Fibroblast of lung (primary cell): ENCODE results near the gene JMJD1C. TPM values are rescaled to one million over a fixed set of nuclear protein-coding genes. Genes with fewer than 3 reads are reported as not detected.

Experiments
- DNase-seq, 2 donors: peaks; one replicate each; pipeline versions ENCODE4 v3.0.0 to v3.0.0-alpha.2; 2010; ENCODE audit warnings: low read depth in 2 of 2
- H2AFZ ChIP-seq: 2 replicates; pipeline ENCODE4 v1.5.1; 2012; ENCODE audit warnings: low read length, control low read depth, inconsistent platforms
- H3K27ac ChIP-seq: 2 replicates; pipeline ENCODE4 v1.5.1; 2011; ENCODE audit warnings: low read length, control low read depth; ENCODE audit not compliant: insufficient read depth
- H3K27me3 ChIP-seq: 2 replicates; pipeline ENCODE4 v1.5.1; 2011; ENCODE audit warnings: mild to moderate bottlenecking, low read length; ENCODE audit not compliant: control insufficient read depth, insufficient read depth
- H3K36me3 ChIP-seq: 2 replicates; pipeline ENCODE4 v1.5.1; 2011; ENCODE audit warnings: low read length; ENCODE audit not compliant: control insufficient read depth, insufficient read depth
- H3K4me1 ChIP-seq: 2 replicates; pipeline ENCODE4 v1.5.1; 2011; ENCODE audit warnings: low read length; ENCODE audit not compliant: control insufficient read depth, insufficient read depth; ENCODE audit errors: extremely low read depth
- H3K4me2 ChIP-seq: 2 replicates; pipeline ENCODE4 v1.5.1; 2011; ENCODE audit warnings: low read length, control low read depth; ENCODE audit not compliant: insufficient read depth; ENCODE audit errors: extremely low read depth
- H3K4me3 ChIP-seq, 4 experiments: fragments of 200-600 bp in 1 of 4; sonication (generic) in 1 of 4; replicated peaks in 1 of 4; 2 replicates each; pipeline ENCODE4 v1.5.1; 2011 to 2016; ENCODE audit warnings: low read length in 4 of 4, low read depth in 3 of 4, mild to moderate bottlenecking in 3 of 4, control low read depth in 2 of 4, inconsistent platforms in 1 of 4, mixed read lengths in 1 of 4; ENCODE audit not compliant: insufficient read depth in 1 of 4; ENCODE audit errors: control extremely low read depth in 1 of 4
- H3K79me2 ChIP-seq: 2 replicates; pipeline ENCODE4 v1.5.1; 2012; ENCODE audit warnings: mild to moderate bottlenecking, low read length, inconsistent platforms; ENCODE audit not compliant: control insufficient read depth, insufficient read depth
- H3K9ac ChIP-seq: 2 replicates; pipeline ENCODE4 v1.5.1; 2011; ENCODE audit warnings: mild to moderate bottlenecking, low read length, control low read depth; ENCODE audit not compliant: insufficient read depth
- H3K9me3 ChIP-seq: 2 replicates; pipeline ENCODE4 v1.5.1; 2012; ENCODE audit warnings: low read depth, low read length; ENCODE audit not compliant: control insufficient read depth, insufficient read depth
- H4K20me1 ChIP-seq: 2 replicates; pipeline ENCODE4 v1.5.1; 2011; ENCODE audit warnings: low read length; ENCODE audit not compliant: control insufficient read depth, insufficient read depth; ENCODE audit errors: extremely low read depth
- CTCF ChIP-seq, 2 donors: IDR thresholded peaks in 1 of 2; conservative IDR thresholded peaks in 1 of 2; 1 replicate in 1 of 2; 2 replicates in 1 of 2; pipeline ENCODE4 v1.5.1; 2011 to 2012; ENCODE audit warnings: low read length in 2 of 2, control low read depth in 1 of 2, inconsistent platforms in 1 of 2, low read depth in 1 of 2, mild to moderate bottlenecking in 1 of 2
- EZH2 ChIP-seq: IDR thresholded peaks from 2 replicates; pipeline ENCODE4 v1.5.1; 2012; ENCODE audit warnings: low read length, control low read depth, mild to moderate bottlenecking; ENCODE audit errors: missing control alignments
- polyA plus RNA-seq, 2 donors: library from polyadenylated mRNA; depleted of rRNA in 1 of 2; stranded (reverse) in 1 of 2; unstranded in 1 of 2; fragments of >200 nt; gene quantifications; 2 replicates each; pipeline ENCODE4 v1.2.1, GENCODE V29; 2011 to 2012; ENCODE audit warnings: missing spikeins in 1 of 2
- total RNA-seq: library from RNA; depleted of rRNA; stranded (reverse); fragments of >200 nt; gene quantifications from 2 replicates; pipeline ENCODE4 v1.2.1, GENCODE V29; 2014

JMJD1C gene
- total and polyA plus RNA-seq, 2 donors (not counting 1 experiment from before 2014, with no cell fraction given) = 39.9 to 67.0 TPM

- peak in 1 of 2 donors; percentile 61 for DNase-seq
- no peak for TF ChIP-seq CTCF (conservative IDR thresholded peaks at IDR 0.05 in 1 of 2, IDR thresholded peaks at IDR 0.05 in 1 of 2; ENCODE audit: low read depth in 1 of 2, low read length in 2 of 2)
- TF ChIP-seq EZH2 = no peak
- Histone ChIP-seq H4K20me1 (peaks cover 2% of the 10 kb centered on the region), H3K36me3 (no peaks in the 10 kb centered on the region), H3K9me3 (no peaks in the 10 kb centered on the region), H2AFZ (no peak overlapping the region), H3K27me3 (no peaks in the 10 kb centered on the region), H3K79me2 (peaks cover 70% of the 10 kb centered on the region), H3K27ac (no peak overlapping the region), H3K9ac (no peak overlapping the region), H3K4me3 (no peak overlapping the region), H3K4me1 (no peaks in the 10 kb centered on the region), H3K4me2 (no peak overlapping the region)
Observed at GRCh38 chr10:63240807-63241206, 225.0 kb downstream of the JMJD1C start.

GRCh38 chr10:63238501-63238900, 227.3 kb downstream of the JMJD1C start:
- Histone ChIP-seq H3K27me3 (no peaks in the 10 kb centered on the region), H2AFZ (no peak overlapping the region), H3K9ac (no peak overlapping the region), H3K27ac (no peak overlapping the region), H3K36me3 (no peaks in the 10 kb centered on the region), H4K20me1 (peaks cover 2% of the 10 kb centered on the region), H3K4me1 (no peaks in the 10 kb centered on the region), H3K79me2 (peaks cover 68% of the 10 kb centered on the region), H3K4me2 (no peak overlapping the region), H3K4me3 (no peak overlapping the region), H3K9me3 (no peaks in the 10 kb centered on the region)
- no peak for TF ChIP-seq CTCF (conservative IDR thresholded peaks at IDR 0.05 in 1 of 2, IDR thresholded peaks at IDR 0.05 in 1 of 2; ENCODE audit: low read depth in 1 of 2, low read length in 2 of 2)
- no peak for TF ChIP-seq EZH2
- no peak for DNase-seq

GRCh38 chr10:63237396-63237795, 228.4 kb downstream of the JMJD1C start:
- no peak for DNase-seq
- no peak for TF ChIP-seq EZH2
- TF ChIP-seq CTCF (conservative IDR thresholded peaks at IDR 0.05 in 1 of 2, IDR thresholded peaks at IDR 0.05 in 1 of 2; ENCODE audit: low read depth in 1 of 2, low read length in 2 of 2) = no peak
- Histone ChIP-seq H2AFZ (no peak overlapping the region), H3K4me3 (no peak overlapping the region), H3K27me3 (no peaks in the 10 kb centered on the region), H3K4me2 (no peak overlapping the region), H3K9ac (no peak overlapping the region), H4K20me1 (peaks cover 2% of the 10 kb centered on the region), H3K36me3 (no peaks in the 10 kb centered on the region), H3K9me3 (no peaks in the 10 kb centered on the region), H3K4me1 (no peaks in the 10 kb centered on the region), H3K27ac (no peak overlapping the region), H3K79me2 (peaks cover 66% of the 10 kb centered on the region)
